Cardiac muscle cell (in vitro differentiated cells and primary cell): ENCODE results near the gene TMEM89. TPM values are rescaled to one million over a fixed set of nuclear protein-coding genes. Genes with fewer than 3 reads are reported as not detected.

Experiments
- DNase-seq, 2 donors: peaks; one replicate each; pipeline versions ENCODE4 v3.0.0 to v3.0.0-alpha.2; 2010 to 2017; ENCODE audit warnings: low read depth in 1 of 2, low spot score in 1 of 2
- H3K27ac ChIP-seq: fragments of 200-600 bp; sonication (generic); 2 replicates; pipeline ENCODE4 v1.5.1; 2016
- H3K27me3 ChIP-seq: fragments of 200-600 bp; sonication (generic); 2 replicates; pipeline ENCODE4 v1.6.0; 2016; ENCODE audit warnings: control low read depth
- H3K36me3 ChIP-seq: fragments of 200-600 bp; sonication (generic); 2 replicates; pipeline ENCODE4 v1.5.1; 2016; ENCODE audit warnings: control low read depth
- H3K4me1 ChIP-seq: fragments of 200-600 bp; sonication (generic); 2 replicates; pipeline ENCODE4 v1.8.1; 2017; ENCODE audit warnings: low read depth, mild to moderate bottlenecking, mixed run types
- H3K4me3 ChIP-seq: fragments of 200-600 bp; sonication (generic); 2 replicates; pipeline ENCODE4 v1.5.1; 2016; ENCODE audit warnings: mild to moderate bottlenecking
- H3K9me3 ChIP-seq: fragments of 200-600 bp; sonication (generic); 2 replicates; pipeline ENCODE4 v1.5.1; 2017; ENCODE audit warnings: low read depth, mild to moderate bottlenecking, control low read depth
- CTCF ChIP-seq: IDR thresholded peaks from 2 replicates; pipeline ENCODE4 v1.5.1; 2012; ENCODE audit warnings: low read depth, mild to moderate bottlenecking, low read length
- polyA plus RNA-seq: library from polyadenylated mRNA; unstranded; fragments of >200 nt; fragmentation: Nextera tagmentation; extraction: Ambion mirVana; gene quantifications from 2 replicates; pipeline ENCODE4 v1.2.1, GENCODE V29; 2016
- total RNA-seq: library from RNA; depleted of rRNA; stranded (reverse); fragments of >200 nt; gene quantifications from 2 replicates; pipeline ENCODE4 v1.2.3, GENCODE V29; 2016

TMEM89 gene
- total and polyA plus RNA-seq, 2 experiments from 2014 or later, result 0.59 TPM; not detected in 1

DNA sequence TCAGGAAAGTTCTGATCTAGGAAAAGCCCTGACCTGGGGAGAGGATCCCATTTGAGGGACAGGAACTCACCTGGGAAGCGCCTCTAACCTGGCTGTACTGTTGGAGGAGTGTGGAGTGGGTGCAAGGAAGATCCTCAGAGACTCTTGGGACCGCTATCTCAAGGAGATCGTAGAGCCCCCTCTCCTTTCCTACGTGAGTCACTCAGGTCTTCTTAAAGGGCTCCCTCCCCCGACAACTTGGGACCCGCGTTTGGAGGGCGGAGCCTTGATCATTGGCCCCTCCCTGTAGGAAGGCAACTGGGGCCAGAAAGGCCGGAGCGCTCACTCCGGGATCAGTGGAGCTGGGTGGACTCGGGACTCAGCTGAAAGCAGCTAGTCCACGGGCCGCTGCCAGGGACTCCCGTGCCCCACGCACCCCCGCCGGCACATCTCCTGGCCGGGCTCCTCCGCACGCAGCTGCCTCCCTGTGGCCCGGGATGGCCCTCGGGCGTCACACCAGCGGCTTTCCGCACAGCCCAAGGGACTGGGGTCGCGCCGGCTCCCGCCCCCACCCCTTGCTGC, 13.2 kb upstream of the TMEM89 start:
- H3K4me1 ChIP-seq, result peaks cover 24% of the 10 kb centered on the region
- H3K27me3 ChIP-seq, result no peaks in the 10 kb centered on the region
- H3K27ac ChIP-seq, result peak overlapping the region; percentile 61
- no peak for TF ChIP-seq CTCF
- H3K4me3 ChIP-seq, result peak overlapping the region; percentile 81
- peak; percentile 56 to 66 for DNase-seq
- no peaks in the 10 kb centered on the region for H3K36me3 ChIP-seq
- no peaks in the 10 kb centered on the region for H3K9me3 ChIP-seq

DNA sequence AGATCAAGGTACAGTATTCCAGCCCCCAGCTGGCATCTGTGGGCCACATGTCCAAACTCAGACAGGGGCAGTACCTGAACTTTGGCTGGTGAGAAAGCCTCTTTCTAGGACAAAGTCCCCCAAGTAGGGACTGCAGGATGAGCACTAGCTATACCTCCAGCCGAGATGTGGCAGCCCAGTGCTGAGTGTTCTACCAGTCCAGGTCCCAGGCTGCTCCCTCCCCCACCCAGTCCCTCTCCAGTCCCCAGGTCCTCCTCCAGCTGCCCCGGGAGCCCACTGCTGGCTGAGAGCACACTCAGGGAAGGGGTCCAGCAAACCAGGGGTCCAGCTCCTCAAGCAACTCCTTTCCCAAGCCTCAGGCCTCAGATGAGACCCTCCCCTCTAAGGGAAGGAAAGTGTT, 12.2 kb upstream of the TMEM89 start:
- Histone ChIP-seq H3K36me3 (peaks cover 2% of the 10 kb centered on the region), H3K9me3 (no peaks in the 10 kb centered on the region), H3K4me1 (peaks cover 24% of the 10 kb centered on the region), H3K4me3 (no peak overlapping the region), H3K27me3 (no peaks in the 10 kb centered on the region), H3K27ac (no peak overlapping the region)
- no peak for DNase-seq
- TF ChIP-seq CTCF, result no peak

DNA sequence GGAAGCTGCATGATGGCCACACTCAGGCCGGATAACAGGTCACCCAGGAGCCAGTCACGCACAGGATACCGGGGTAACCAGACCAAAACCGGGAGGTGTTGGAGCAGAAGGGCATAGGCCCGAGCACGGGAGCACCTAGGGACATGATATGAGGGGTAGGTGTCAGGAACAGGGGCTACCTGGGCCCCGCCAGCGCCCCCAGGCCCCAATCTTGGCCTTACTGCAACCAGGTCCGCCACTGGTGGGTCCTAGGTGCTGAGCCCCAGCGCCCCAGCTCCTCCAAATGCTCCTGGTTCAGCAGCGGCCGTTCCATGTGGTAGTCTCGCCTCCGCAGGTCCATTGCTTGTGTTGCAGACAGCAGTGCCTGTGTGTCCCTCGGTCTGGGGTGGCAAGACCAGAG, 11.7 kb upstream of the TMEM89 start:
- Histone ChIP-seq H3K4me1 (peaks cover 24% of the 10 kb centered on the region), H3K36me3 (peaks cover 4% of the 10 kb centered on the region), H3K9me3 (no peaks in the 10 kb centered on the region), H3K27ac (no peak overlapping the region), H3K27me3 (no peaks in the 10 kb centered on the region), H3K4me3 (no peak overlapping the region)
- TF ChIP-seq CTCF, result no peak
- DNase-seq, result no peak

DNA sequence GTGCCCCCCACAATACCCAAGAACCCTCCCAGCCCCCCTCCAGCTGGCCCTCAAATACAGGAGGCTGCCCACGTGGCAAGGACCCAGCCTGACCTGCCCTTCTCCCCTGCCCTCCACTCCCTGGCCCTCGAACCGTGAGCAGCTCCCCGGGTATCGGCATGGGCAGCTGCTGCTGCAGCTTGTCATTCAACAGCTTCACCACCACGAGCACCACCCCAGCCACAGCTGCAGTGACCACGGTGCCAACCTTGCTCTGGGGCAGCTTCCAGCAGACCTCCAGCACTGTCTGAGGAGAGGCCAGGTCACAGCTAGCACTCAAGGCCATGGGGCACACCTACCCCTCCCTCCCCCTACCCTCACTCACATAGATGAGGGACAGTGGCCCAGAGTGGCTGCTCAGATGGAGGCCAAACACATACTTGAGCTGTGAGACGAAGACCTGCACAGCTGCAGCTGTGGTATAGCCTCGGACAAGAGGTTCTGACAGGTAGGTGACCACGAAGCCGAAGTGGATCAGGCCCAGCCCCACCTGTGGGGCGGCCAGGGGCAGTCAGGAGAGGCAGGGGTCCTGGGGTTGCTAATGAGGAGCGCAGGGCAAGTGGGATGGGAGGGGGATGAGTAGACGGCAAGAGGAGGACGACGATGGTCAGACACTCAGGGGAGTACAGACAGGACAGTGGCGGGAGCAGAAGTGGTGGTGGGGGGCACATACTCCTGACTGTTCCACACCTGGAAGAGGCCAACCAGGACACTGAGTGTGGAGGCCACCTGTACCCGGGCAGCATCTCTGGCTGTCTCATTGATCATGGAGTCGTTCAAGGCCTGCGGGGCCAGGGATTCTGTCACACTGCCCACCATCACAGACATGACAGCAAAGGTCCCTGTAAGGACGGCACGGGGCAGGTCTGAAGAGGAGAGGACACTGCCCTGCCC, 10.2 kb upstream of the TMEM89 start:
- DNase-seq, result no peak
- Histone ChIP-seq H3K27ac (no peak overlapping the region), H3K36me3 (peaks cover 12% of the 10 kb centered on the region), H3K4me1 (peaks cover 12% of the 10 kb centered on the region), H3K4me3 (no peak overlapping the region), H3K9me3 (no peaks in the 10 kb centered on the region), H3K27me3 (no peaks in the 10 kb centered on the region)
- no peak for TF ChIP-seq CTCF

DNA sequence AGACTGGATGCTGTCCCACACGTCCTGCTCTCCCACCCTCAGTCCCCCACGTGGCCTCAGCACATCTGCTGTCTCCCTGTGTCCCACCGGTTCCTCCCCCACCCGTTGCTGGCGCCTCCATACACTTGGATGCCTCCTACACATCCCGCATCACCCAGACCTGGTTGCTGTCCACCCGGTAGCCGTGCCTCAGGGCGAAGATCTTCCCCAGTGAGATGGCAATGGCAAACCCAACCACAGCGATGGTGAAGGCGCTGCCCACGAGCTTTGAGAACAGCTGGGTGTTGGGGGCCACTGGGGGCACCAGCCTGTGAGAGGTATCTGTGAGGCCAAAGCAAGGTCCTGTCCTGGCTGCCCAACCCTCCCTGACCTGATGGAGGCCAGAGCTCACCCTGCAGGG, 9.3 kb upstream of the TMEM89 start:
- H3K4me3 ChIP-seq, result no peak overlapping the region
- H3K36me3 ChIP-seq, result peaks cover 12% of the 10 kb centered on the region
- no peak for DNase-seq
- no peaks in the 10 kb centered on the region for H3K9me3 ChIP-seq
- H3K27ac ChIP-seq, result no peak overlapping the region
- H3K27me3 ChIP-seq, result no peaks in the 10 kb centered on the region
- H3K4me1 ChIP-seq, result peaks cover 7% of the 10 kb centered on the region
- no peak for TF ChIP-seq CTCF
